Mucosa of gallbladder (tissue), 1 donor: ENCODE data around the gene TBC1D25. TPM values are rescaled to one million over a fixed set of nuclear protein-coding genes. Genes with fewer than 3 reads are reported as not detected.
A peak's percentile ranks its signal among the peaks of the same experiment; 100 is the strongest.

Experiments used
- DNase-seq: peaks from one replicate; pipeline ENCODE4 v3.0.0-alpha.2; 2020; ENCODE audit warnings: low spot score
- total RNA-seq: library from RNA; stranded (reverse); gene quantifications from one replicate; pipeline ENCODE4 v1.2.1, GENCODE V29; 2021
- donor health status: DM: no; HTN: no; CAD: no.

The TBC1D25 gene
- 17.8 TPM for total RNA-seq

GRCh38 chrX:48539345-48540027 is at the start of gene TBC1D25:
Gene TBC1D25 (plus strand): TSS chrX:48539714. CDS start chrX:48539798, 84 bp downstream.
- peak; percentile 97 for DNase-seq

GRCh38 chrX:48489892-48490291 is 49.6 kb upstream of the TBC1D25 start:
- DNase-seq = no peak

- no peak for DNase-seq
These were observed 48.9 kb upstream of the TBC1D25 start for GRCh38 chrX:48490661-48491060.

- DNase-seq = no peak
These were observed 47.7 kb upstream of the TBC1D25 start for GRCh38 chrX:48491809-48492208.

- no peak for DNase-seq
These were observed 47.1 kb upstream of the TBC1D25 start for GRCh38 chrX:48492293-48492910.

- no peak for DNase-seq
These were observed 45.6 kb upstream of the TBC1D25 start for GRCh38 chrX:48493890-48494364.

GRCh38 chrX:48496660-48497059 is 42.9 kb upstream of the TBC1D25 start:
- no peak for DNase-seq

- DNase-seq = no peak
These were observed 41.6 kb upstream of the TBC1D25 start for GRCh38 chrX:48497871-48498270.

- DNase-seq = no peak
These were observed 41.1 kb upstream of the TBC1D25 start for GRCh38 chrX:48498374-48498809.

GRCh38 chrX:48504261-48504660 is 35.3 kb upstream of the TBC1D25 start:
- no peak for DNase-seq

GRCh38 chrX:48505481-48505880 is 34.0 kb upstream of the TBC1D25 start:
- no peak for DNase-seq

- no peak for DNase-seq
These were observed 32.3 kb upstream of the TBC1D25 start for GRCh38 chrX:48507246-48507645.

- DNase-seq = peak; percentile 75
These were observed 30.9 kb upstream of the TBC1D25 start, which contains the start of gene PORCN for GRCh38 chrX:48508400-48509244. Gene PORCN (plus strand): TSS chrX:48508992. CDS start chrX:48509821, 829 bp downstream.

- DNase-seq = no peak
These were observed 30.3 kb upstream of the TBC1D25 start for GRCh38 chrX:48509245-48509590.

GRCh38 chrX:48509619-48510018 is 29.9 kb upstream of the TBC1D25 start:
- no peak for DNase-seq

GRCh38 chrX:48511560-48511959 is 28.0 kb upstream of the TBC1D25 start:
- no peak for DNase-seq

GRCh38 chrX:48512371-48512935 is 27.1 kb upstream of the TBC1D25 start:
- DNase-seq = no peak

GRCh38 chrX:48513670-48514069 is 25.8 kb upstream of the TBC1D25 start:
- no peak for DNase-seq

GRCh38 chrX:48514126-48514806 is 25.2 kb upstream of the TBC1D25 start:
- no peak for DNase-seq

GRCh38 chrX:48514868-48515460 is 24.6 kb upstream of the TBC1D25 start:
- no peak for DNase-seq

- DNase-seq = no peak
These were observed 23.7 kb upstream of the TBC1D25 start for GRCh38 chrX:48515842-48516241.
